Activated naive CD8-positive, alpha-beta T cell treated with anti-CD3 and anti-CD28 coated beads for 36 hours (primary cell): Measurements from ENCODE around the gene UBN2. TPM values are rescaled to one million over a fixed set of nuclear protein-coding genes. Genes with fewer than 3 reads are reported as not detected.
A peak's percentile ranks its signal among the peaks of the same experiment; 100 is the strongest.

Experiments used
- DNase-seq: peaks from one replicate; pipeline ENCODE4 v3.0.0; 2021
- H3K27ac Mint-ChIP-seq: one replicate; pipeline ENCODE4 v1.8.0; 2022; ENCODE audit warnings: mild to moderate bottlenecking, moderate library complexity, mixed read lengths
- H3K27me3 Mint-ChIP-seq: one replicate; pipeline ENCODE4 v1.8.0; 2022; ENCODE audit warnings: mild to moderate bottlenecking, mixed read lengths
- H3K36me3 Mint-ChIP-seq: one replicate; pipeline ENCODE4 v1.8.0; 2021; ENCODE audit warnings: mild to moderate bottlenecking, mixed read lengths
- H3K4me1 Mint-ChIP-seq: one replicate; pipeline ENCODE4 v1.8.0; 2021; ENCODE audit warnings: mixed read lengths
- H3K4me3 Mint-ChIP-seq: one replicate; pipeline ENCODE4 v1.8.0; 2022; ENCODE audit warnings: mild to moderate bottlenecking, moderate library complexity, mixed read lengths
- H3K9me3 Mint-ChIP-seq: one replicate; pipeline ENCODE4 v1.8.0; 2022; ENCODE audit warnings: mixed read lengths
- total RNA-seq, 2 experiments: library from RNA; stranded (reverse); gene quantifications; one replicate each; pipeline ENCODE4 v1.2.3, GENCODE V29; 2021

The UBN2 gene
- total RNA-seq, 2 experiments from 2014 or later = 8.8 to 9.4 TPM

GRCh38 chr7:139340808-139341057, 109.7 kb downstream of the UBN2 start:
- DNase-seq = no peak
- peak overlapping the region; percentile 99 for H3K27ac Mint-ChIP-seq
- H3K9me3 Mint-ChIP-seq = peaks cover 10% of the 10 kb centered on the region
- H3K4me1 Mint-ChIP-seq = peaks cover 24% of the 10 kb centered on the region
- H3K36me3 Mint-ChIP-seq = peaks cover 22% of the 10 kb centered on the region
- peaks cover 7% of the 10 kb centered on the region for H3K27me3 Mint-ChIP-seq
- peak overlapping the region; percentile 91 for H3K4me3 Mint-ChIP-seq

- peak; percentile 85 for DNase-seq
- peaks cover 22% of the 10 kb centered on the region for H3K36me3 Mint-ChIP-seq
- peak within 1 kb of the TSS; percentile 99 for H3K27ac Mint-ChIP-seq
- peak within 1 kb of the TSS; percentile 91 for H3K4me3 Mint-ChIP-seq
- H3K4me1 Mint-ChIP-seq = peaks cover 24% of the 10 kb centered on the region
- peaks cover 10% of the 10 kb centered on the region for H3K9me3 Mint-ChIP-seq
- peaks cover 7% of the 10 kb centered on the region for H3K27me3 Mint-ChIP-seq
Observed at GRCh38 chr7:139341058-139341775, 110.2 kb downstream of the UBN2 start, which contains the start of gene FMC1. Gene FMC1, plus strand, starts transcription at chr7:139341337. Its CDS starts 48 bp downstream, at chr7:139341385.

GRCh38 chr7:139341776-139342226, 110.8 kb downstream of the UBN2 start:
- Mint-ChIP-seq H3K9me3 (peaks cover 10% of the 10 kb centered on the region), H3K4me1 (peaks cover 26% of the 10 kb centered on the region), H3K27ac (peak overlapping the region; percentile 99), H3K27me3 (peaks cover 7% of the 10 kb centered on the region), H3K4me3 (peak overlapping the region; percentile 91), H3K36me3 (peaks cover 25% of the 10 kb centered on the region)
- DNase-seq = no peak

GRCh38 chr7:139345042-139345441, 114.0 kb downstream of the UBN2 start:
- peaks cover 2% of the 10 kb centered on the region for H3K9me3 Mint-ChIP-seq
- H3K4me3 Mint-ChIP-seq = no peak overlapping the region
- H3K27me3 Mint-ChIP-seq = peaks cover 7% of the 10 kb centered on the region
- no peak for DNase-seq
- no peak overlapping the region for H3K27ac Mint-ChIP-seq
- peaks cover 26% of the 10 kb centered on the region for H3K36me3 Mint-ChIP-seq
- H3K4me1 Mint-ChIP-seq = peaks cover 24% of the 10 kb centered on the region

- Mint-ChIP-seq H3K4me1 (peaks cover 3% of the 10 kb centered on the region), H3K9me3 (no peaks in the 10 kb centered on the region), H3K36me3 (peaks cover 24% of the 10 kb centered on the region), H3K27me3 (no peaks in the 10 kb centered on the region), H3K27ac (no peak overlapping the region), H3K4me3 (no peak overlapping the region)
- DNase-seq = no peak
Observed at GRCh38 chr7:139351027-139351426, 120.0 kb downstream of the UBN2 start.

GRCh38 chr7:139354729-139355128, 123.7 kb downstream of the UBN2 start:
- H3K27ac Mint-ChIP-seq = no peak overlapping the region
- no peaks in the 10 kb centered on the region for H3K9me3 Mint-ChIP-seq
- peaks cover 32% of the 10 kb centered on the region for H3K36me3 Mint-ChIP-seq
- H3K27me3 Mint-ChIP-seq = no peaks in the 10 kb centered on the region
- no peak for DNase-seq
- H3K4me1 Mint-ChIP-seq = peaks cover 10% of the 10 kb centered on the region
- H3K4me3 Mint-ChIP-seq = no peak overlapping the region

GRCh38 chr7:139355320-139355719, 124.3 kb downstream of the UBN2 start:
- no peak for DNase-seq
- Mint-ChIP-seq H3K36me3 (peaks cover 30% of the 10 kb centered on the region), H3K4me3 (no peak overlapping the region), H3K27me3 (no peaks in the 10 kb centered on the region), H3K27ac (no peak overlapping the region), H3K4me1 (peaks cover 10% of the 10 kb centered on the region), H3K9me3 (no peaks in the 10 kb centered on the region)

Other genes with a start within 250 kb of the UBN2 start
- 1 to 10 TPM; 1.7 to 2.2 TPM for gene KIAA1549, start 249.8 kb upstream of the UBN2 start, total RNA-seq
- gene ZC3HAV1L, start 195.2 kb upstream of the UBN2 start, total RNA-seq = 10 to 100 TPM; 12.9 to 13.4 TPM
- 100 to 1,000 TPM; 117 to 118 TPM for gene ZC3HAV1, start 121.5 kb upstream of the UBN2 start, total RNA-seq
- gene FMC1, start 110.1 kb downstream of the UBN2 start, total RNA-seq = 1 to 10 TPM; 6.3 to 7.7 TPM
- 100 to 1,000 TPM; 150 to 156 TPM for gene LUC7L2, start 128.7 kb downstream of the UBN2 start, total RNA-seq